Prostate gland (tissue), 2 donors: Measurements from ENCODE around the gene ACSS1. TPM values are rescaled to one million over a fixed set of nuclear protein-coding genes. Genes with fewer than 3 reads are reported as not detected.

Experiments
- DNase-seq: peaks from one replicate; pipeline ENCODE4 v3.0.0-alpha.2; 2019; ENCODE audit warnings: low spot score
- H3K27ac ChIP-seq, 2 donors: fragments of 200-600 bp; sonication (generic); 2 replicates each; pipeline ENCODE4 v1.5.1; 2017 to 2019
- H3K27me3 ChIP-seq: fragments of 200-600 bp; sonication (generic); replicated peaks from 2 replicates; pipeline ENCODE4 v1.5.1; 2019; ENCODE audit not compliant: insufficient read depth
- H3K36me3 ChIP-seq, 2 donors: fragments of 200-600 bp; sonication (generic); 1 replicate in 1 of 2; 2 replicates in 1 of 2; pipeline versions ENCODE4 v1.5.1 to v1.8.1; 2017 to 2019
- H3K4me1 ChIP-seq: fragments of 200-600 bp; sonication (generic); replicated peaks from 2 replicates; pipeline ENCODE4 v1.5.1; 2019
- H3K4me3 ChIP-seq, 2 donors: fragments of 200-600 bp; sonication (generic); 2 replicates each; pipeline ENCODE4 v1.5.1; 2017 to 2019
- H3K9me3 ChIP-seq: fragments of 200-600 bp; sonication (generic); 2 replicates; pipeline ENCODE4 v1.5.1; 2017
- POLR2A ChIP-seq: fragments of 450-650 bp; IDR thresholded peaks from one replicate; pipeline ENCODE4 v1.6.1; 2016; ENCODE audit warnings: antibody characterized with exemption, mild to moderate bottlenecking
- POLR2AphosphoS5 ChIP-seq: sonication (generic); formaldehyde crosslinking; IDR thresholded peaks from one replicate; pipeline ENCODE4 v1.6.1; 2017; ENCODE audit warnings: antibody characterized with exemption
- whole genome bisulfite sequencing: methylation state at CpG from one replicate; pipeline ENCODE4 v1.1.5; 2018; 5-methylcytosine and 5-hydroxymethylcytosine counted together
- intact Hi-C: fragments of 100-400 bp; cut with DNase I; formaldehyde crosslinking; loops from one replicate; pipeline ENCODE4 v1.14.2; 2022
- total RNA-seq, 2 donors: library from RNA; depleted of rRNA; stranded (reverse); fragments of >200 nt; gene quantifications; one replicate each; pipeline ENCODE4 v1.1.0, GENCODE V29; 2016
- TF ChIP-seq, protein P1 (sequence below), 4 experiments: fragments of 200-600 bp in 2 of 4; fragments of 450-650 bp in 2 of 4; sonication (generic) in 2 of 4; IDR thresholded peaks; 1 replicate in 3 of 4; 2 replicates in 1 of 4; pipeline ENCODE4 v1.5.1; 2016 to 2019; ENCODE audit warnings: antibody characterized with exemption in 4 of 4, mild to moderate bottlenecking in 2 of 4, moderate library complexity in 2 of 4

ACSS1 gene
- total RNA-seq, 2 donors from 2014 or later, result 111 to 170 TPM

DNA sequence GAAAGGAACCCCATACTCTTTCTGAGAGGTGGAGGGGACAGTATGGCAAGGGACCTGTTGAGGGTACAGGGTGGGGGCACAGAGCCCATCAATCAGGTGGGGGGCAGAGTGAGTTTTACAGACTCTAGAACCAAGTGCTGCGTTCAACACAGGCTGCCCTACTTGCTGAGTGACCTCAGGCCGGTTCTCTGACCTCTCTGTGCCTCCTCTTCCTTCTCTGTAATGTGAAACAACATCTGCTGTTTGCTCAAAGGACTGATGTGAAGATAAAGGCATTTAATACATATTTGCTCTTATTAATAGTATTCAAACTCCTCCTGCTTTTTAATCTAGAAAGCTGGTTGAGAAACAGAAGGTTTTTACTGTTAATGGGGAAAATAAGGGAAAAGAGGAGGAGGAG, 39.5 kb downstream of the ACSS1 start:
- intact Hi-C loops, result no loop called here
- Histone ChIP-seq H3K4me1 (peaks cover 13% of the 10 kb centered on the region), H3K9me3 (no peaks in the 10 kb centered on the region), H3K27me3 (no peaks in the 10 kb centered on the region), H3K27ac (peak overlapping the region; percentile 60 to 83), H3K36me3 (no peaks in the 10 kb centered on the region), H3K4me3 (no peak overlapping the region)
- no peak for DNase-seq
- no peak for TF ChIP-seq POLR2A
- TF ChIP-seq, protein P1, sequence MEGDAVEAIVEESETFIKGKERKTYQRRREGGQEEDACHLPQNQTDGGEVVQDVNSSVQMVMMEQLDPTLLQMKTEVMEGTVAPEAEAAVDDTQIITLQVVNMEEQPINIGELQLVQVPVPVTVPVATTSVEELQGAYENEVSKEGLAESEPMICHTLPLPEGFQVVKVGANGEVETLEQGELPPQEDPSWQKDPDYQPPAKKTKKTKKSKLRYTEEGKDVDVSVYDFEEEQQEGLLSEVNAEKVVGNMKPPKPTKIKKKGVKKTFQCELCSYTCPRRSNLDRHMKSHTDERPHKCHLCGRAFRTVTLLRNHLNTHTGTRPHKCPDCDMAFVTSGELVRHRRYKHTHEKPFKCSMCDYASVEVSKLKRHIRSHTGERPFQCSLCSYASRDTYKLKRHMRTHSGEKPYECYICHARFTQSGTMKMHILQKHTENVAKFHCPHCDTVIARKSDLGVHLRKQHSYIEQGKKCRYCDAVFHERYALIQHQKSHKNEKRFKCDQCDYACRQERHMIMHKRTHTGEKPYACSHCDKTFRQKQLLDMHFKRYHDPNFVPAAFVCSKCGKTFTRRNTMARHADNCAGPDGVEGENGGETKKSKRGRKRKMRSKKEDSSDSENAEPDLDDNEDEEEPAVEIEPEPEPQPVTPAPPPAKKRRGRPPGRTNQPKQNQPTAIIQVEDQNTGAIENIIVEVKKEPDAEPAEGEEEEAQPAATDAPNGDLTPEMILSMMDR (IDR thresholded peaks at IDR 0.05), result no peak
- no peak for TF ChIP-seq POLR2AphosphoS5
- 54% methylated on average over 2 of the region's 2 CpGs for WGBS

- 29% methylated on average over 14 of the region's 14 CpGs for WGBS
Measured at GRCh38 chr20:25017257-25017803, 40.6 kb downstream of the ACSS1 start.

DNA sequence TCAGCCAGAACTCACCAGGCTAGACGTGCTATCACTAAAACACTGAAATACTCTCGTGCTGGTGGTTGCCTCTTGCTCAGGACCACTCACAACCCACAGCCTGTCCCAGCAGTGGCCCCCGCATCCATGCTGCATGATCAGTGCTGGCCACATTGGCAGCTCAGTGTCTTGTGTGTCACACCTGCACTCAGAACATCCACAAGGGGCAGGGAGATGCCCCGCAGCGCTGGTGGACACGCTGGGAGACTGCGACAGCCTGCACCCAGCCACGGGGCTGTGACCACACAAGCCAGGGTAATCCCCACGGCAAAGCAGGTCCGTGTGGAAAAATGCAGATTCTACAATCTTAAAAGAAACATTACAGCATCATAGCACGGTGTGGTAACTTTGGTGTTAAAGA, 41.5 kb downstream of the ACSS1 start:
- Histone ChIP-seq H3K4me1 (peaks cover 13% of the 10 kb centered on the region), H3K9me3 (no peaks in the 10 kb centered on the region), H3K27me3 (no peaks in the 10 kb centered on the region), H3K4me3 (no peak overlapping the region), H3K36me3 (peaks cover 0 to 11% of the 10 kb centered on the region in 2 donors), H3K27ac (peak overlapping the region; percentile 45 to 83)
- WGBS, result 93% methylated on average over 11 of the region's 11 CpGs
- DNase-seq, result no peak
- no peak for TF ChIP-seq POLR2A
- no peak for TF ChIP-seq POLR2AphosphoS5
- TF ChIP-seq, protein P1 (IDR thresholded peaks at IDR 0.05), result no peak
- intact Hi-C loops, result no loop called here

More at GRCh38 chr20:25017257-25017803, 40.6 kb downstream of the ACSS1 start:
- Histone ChIP-seq H3K36me3 (peaks cover 0 to 3% of the 10 kb centered on the region in 2 donors), H3K27me3 (no peaks in the 10 kb centered on the region), H3K27ac (peak overlapping the region; percentile 60 to 83), H3K9me3 (no peaks in the 10 kb centered on the region), H3K4me1 (peaks cover 13% of the 10 kb centered on the region), H3K4me3 (no peak overlapping the region)
- TF ChIP-seq POLR2AphosphoS5 (peak; percentile 97), POLR2A (no peak)
- TF ChIP-seq, protein P1 (IDR thresholded peaks at IDR 0.05), result peak in 1 of 4 experiments; percentile 30
- peak; percentile 98 for DNase-seq
- intact Hi-C loops, result no loop called here

GRCh38 chr20:25015986-25016385, 42.0 kb downstream of the ACSS1 start:
- WGBS, result 93% methylated on average over 11 of the region's 11 CpGs
- peaks cover 0 to 11% of the 10 kb centered on the region in 2 donors for H3K36me3 ChIP-seq
- no peaks in the 10 kb centered on the region for H3K9me3 ChIP-seq
- H3K4me1 ChIP-seq, result peaks cover 13% of the 10 kb centered on the region
- intact Hi-C loops, result no loop called here
- no peaks in the 10 kb centered on the region for H3K27me3 ChIP-seq
- peak overlapping the region in 1 of 2 donors; percentile 83 for H3K27ac ChIP-seq
- no peak overlapping the region for H3K4me3 ChIP-seq
- no peak for DNase-seq
- TF ChIP-seq POLR2AphosphoS5, result no peak
- no peak for TF ChIP-seq POLR2A
- TF ChIP-seq, protein P1 (IDR thresholded peaks at IDR 0.05), result no peak

- Histone ChIP-seq H3K36me3 (peaks cover 0 to 22% of the 10 kb centered on the region in 2 donors), H3K9me3 (no peaks in the 10 kb centered on the region), H3K27ac (no peak overlapping the region), H3K4me3 (no peak overlapping the region), H3K4me1 (peaks cover 13% of the 10 kb centered on the region), H3K27me3 (no peaks in the 10 kb centered on the region)
- intact Hi-C loops, result no loop called here
- TF ChIP-seq POLR2A (no peak), POLR2AphosphoS5 (no peak)
- TF ChIP-seq, protein P1 (IDR thresholded peaks at IDR 0.05), result no peak
- 89% methylated on average over 11 of the region's 11 CpGs for WGBS
- no peak for DNase-seq
Measured at GRCh38 chr20:25014816-25015215, 43.1 kb downstream of the ACSS1 start.
